T-helper 1 cell treated with Interleukin-12 subunit alpha and Interleukin-12 subunit beta and Interleukin-4 antibody, amounts not matched to agents 30 ng/mL and 1 ng/mL, for 36 hours (primary cell): ENCODE measurements around the gene KRTAP10-12. TPM values are rescaled to one million over a fixed set of nuclear protein-coding genes. Genes with fewer than 3 reads are reported as not detected.

Experiments
- intact Hi-C: fragments of 100-400 bp; cut with micrococcal nuclease; formaldehyde crosslinking; loops from one replicate; pipeline ENCODE4 v1.15.1; 2024
- total RNA-seq: library from RNA; stranded (reverse); gene quantifications from 2 replicates; pipeline ENCODE4 v1.2.3, GENCODE V29; 2022

KRTAP10-12 gene
- total RNA-seq, 1 donor from 2014 or later = not detected

GRCh38 chr21:44695641-44696040 is 1.3 kb upstream of the KRTAP10-12 start:
- intact Hi-C loops = no loop called here

GRCh38 chr21:44696572-44696971 is 400 bp upstream of the KRTAP10-12 start:
- intact Hi-C loops = no loop called here

- intact Hi-C loops = no loop called here
These were observed 1.1 kb downstream of the KRTAP10-12 start for GRCh38 chr21:44697811-44698734.

- intact Hi-C loops = no loop called here
These were observed 2.6 kb downstream of the KRTAP10-12 start for GRCh38 chr21:44699502-44700001.

- intact Hi-C loops = no loop called here
These were observed 3.4 kb downstream of the KRTAP10-12 start for GRCh38 chr21:44700101-44701022.

GRCh38 chr21:44701023-44701400 is 4.0 kb downstream of the KRTAP10-12 start:
- intact Hi-C loops = no loop called here

- intact Hi-C loops = no loop called here
These were observed 4.6 kb downstream of the KRTAP10-12 start for GRCh38 chr21:44701541-44701940.

GRCh38 chr21:44702111-44702972 is 5.4 kb downstream of the KRTAP10-12 start:
- intact Hi-C loops = no loop called here

GRCh38 chr21:44702973-44703730 is 6.2 kb downstream of the KRTAP10-12 start:
- intact Hi-C loops = no loop called here

GRCh38 chr21:44703731-44704635 is 7.0 kb downstream of the KRTAP10-12 start:
- intact Hi-C loops = no loop called here

- intact Hi-C loops = no loop called here
These were observed 7.6 kb downstream of the KRTAP10-12 start for GRCh38 chr21:44704636-44705001.

- intact Hi-C loops = no loop called here
These were observed 9.2 kb downstream of the KRTAP10-12 start for GRCh38 chr21:44706026-44706705.

GRCh38 chr21:44706706-44707581 is 10.0 kb downstream of the KRTAP10-12 start:
- intact Hi-C loops = no loop called here

GRCh38 chr21:44708213-44708865 is 11.4 kb downstream of the KRTAP10-12 start:
- intact Hi-C loops = no loop called here

GRCh38 chr21:44708866-44709425 is 12.0 kb downstream of the KRTAP10-12 start:
- intact Hi-C loops = no loop called here

- intact Hi-C loops = no loop called here
These were observed 12.7 kb downstream of the KRTAP10-12 start for GRCh38 chr21:44709426-44710293.
